ENCODE measurements around the gene SPG7.

SPG7 gene

GRCh38 chr16:89552913-89553312 lies 44.7 kb downstream of the SPG7 start:
- no peak overlapping the region for H3K4me3 ChIP-seq (ENCODE audit: low read depth, low read length)
- in situ Hi-C loops (cut with HindIII; ENCODE audit: low sequenced_read_pairs), result no loop called here
- DNase-seq (ENCODE audit: low read depth, low spot score), result no peak
- no peak for TF ChIP-seq CTCF (IDR thresholded peaks at IDR 0.05; ENCODE audit: low read depth, low read length)

GRCh38 chr16:89553733-89554132 lies 45.5 kb downstream of the SPG7 start:
- TF ChIP-seq CTCF (IDR thresholded peaks at IDR 0.05; ENCODE audit: low read depth, low read length), result no peak
- H3K4me3 ChIP-seq (ENCODE audit: low read depth, low read length), result no peak overlapping the region
- DNase-seq (ENCODE audit: low read depth, low spot score), result no peak
- in situ Hi-C loops (cut with HindIII; ENCODE audit: low sequenced_read_pairs), result no loop called here

- in situ Hi-C loops (cut with HindIII; ENCODE audit: low sequenced_read_pairs), result no loop called here
- TF ChIP-seq CTCF (IDR thresholded peaks at IDR 0.05; ENCODE audit: low read depth, low read length), result no peak
- no peak overlapping the region for H3K4me3 ChIP-seq (ENCODE audit: low read depth, low read length)
- DNase-seq (ENCODE audit: low read depth, low spot score), result no peak
Observed at GRCh38 chr16:89554343-89554742, 46.1 kb downstream of the SPG7 start.

- TF ChIP-seq CTCF (IDR thresholded peaks at IDR 0.05; ENCODE audit: low read depth, low read length), result no peak
Observed at GRCh38 chr16:89555265-89555664, 47.1 kb downstream of the SPG7 start.

GRCh38 chr16:89555780-89556179 lies 47.6 kb downstream of the SPG7 start:
- TF ChIP-seq CTCF (IDR thresholded peaks at IDR 0.05; ENCODE audit: low read depth, low read length), result no peak
- in situ Hi-C loops (cut with HindIII; ENCODE audit: low sequenced_read_pairs), result no loop called here
- DNase-seq (ENCODE audit: low read depth, low spot score), result no peak
- no peak overlapping the region for H3K4me3 ChIP-seq (ENCODE audit: low read depth, low read length)

More at GRCh38 chr16:89555265-89555664, 47.1 kb downstream of the SPG7 start:
- no peak for DNase-seq (ENCODE audit: low read depth, low spot score)
- in situ Hi-C loops (cut with HindIII; ENCODE audit: low sequenced_read_pairs), result no loop called here
- no peak overlapping the region for H3K4me3 ChIP-seq (ENCODE audit: low read depth, low read length)

- no peak overlapping the region for H3K4me3 ChIP-seq (ENCODE audit: low read depth, low read length)
- in situ Hi-C loops (cut with HindIII; ENCODE audit: low sequenced_read_pairs), result no loop called here
- peak; percentile 92 for TF ChIP-seq CTCF (IDR thresholded peaks at IDR 0.05; ENCODE audit: low read depth, low read length)
- peak; percentile 77 for DNase-seq (ENCODE audit: low read depth, low spot score)
Observed at GRCh38 chr16:89556750-89557689, 48.8 kb downstream of the SPG7 start.

All from astrocyte of the spinal cord (primary cell).